Posterior cingulate gyrus (tissue), 11 donors: ENCODE data around the gene MLPH.

Experiments used
- DNase-seq, 10 donors: peaks; one replicate each; pipeline versions ENCODE4 v3.0.0 to v3.0.0-alpha.2; 2020 to 2021; ENCODE audit warnings: mixed read lengths in 3 of 10
- intact Hi-C: fragments of 100-400 bp; cut with DNase I; formaldehyde crosslinking; loops from one replicate; pipeline ENCODE4 v1.15.1; 2023

MLPH gene

GRCh38 chr2:237534380-237534779, 47.3 kb downstream of the MLPH start:
- DNase-seq: peak in 1 of 10 donors; percentile 43
- intact Hi-C loops: no loop called here

- intact Hi-C loops: no loop called here
- DNase-seq: no peak
Observed at GRCh38 chr2:237535385-237536082, 48.5 kb downstream of the MLPH start.

- peak in 1 of 10 donors; percentile 47 for DNase-seq
- intact Hi-C loops: no loop called here
Observed at GRCh38 chr2:237536083-237536415, 49.0 kb downstream of the MLPH start.

GRCh38 chr2:237536617-237537016, 49.6 kb downstream of the MLPH start:
- peak in 1 of 10 donors; percentile 59 for DNase-seq
- intact Hi-C loops: no loop called here

GRCh38 chr2:237538001-237538720, 51.1 kb downstream of the MLPH start:
- intact Hi-C loops: no loop called here
- peak in 1 of 10 donors; percentile 68 for DNase-seq

- DNase-seq: peak in 1 of 10 donors; percentile 50
- intact Hi-C loops: no loop called here
Observed at GRCh38 chr2:237538901-237539300, 51.9 kb downstream of the MLPH start.

- DNase-seq: peak in 1 of 10 donors; percentile 50
Observed at GRCh38 chr2:237539681-237540080, 52.6 kb downstream of the MLPH start.

GRCh38 chr2:237540223-237540775, 53.2 kb downstream of the MLPH start:
- intact Hi-C loops: no loop called here

More at GRCh38 chr2:237539681-237540080, 52.6 kb downstream of the MLPH start:
- intact Hi-C loops: no loop called here

GRCh38 chr2:237540823-237541222, 53.8 kb downstream of the MLPH start:
- intact Hi-C loops: no loop called here
- no peak for DNase-seq

More at GRCh38 chr2:237540223-237540775, 53.2 kb downstream of the MLPH start:
- peak in 1 of 10 donors; percentile 83 for DNase-seq

- intact Hi-C loops: no loop called here
- DNase-seq: no peak
Observed at GRCh38 chr2:237541243-237541642, 54.2 kb downstream of the MLPH start.

- intact Hi-C loops: no loop called here
- DNase-seq: no peak
Observed at GRCh38 chr2:237542001-237542704, 55.1 kb downstream of the MLPH start.

GRCh38 chr2:237546040-237546875, 59.2 kb downstream of the MLPH start:
- intact Hi-C loops: no loop called here
- peak in 1 of 10 donors; percentile 26 for DNase-seq

GRCh38 chr2:237546876-237547395, 59.9 kb downstream of the MLPH start:
- intact Hi-C loops: no loop called here

GRCh38 chr2:237547841-237548416, 60.9 kb downstream of the MLPH start:
- intact Hi-C loops: no loop called here
- DNase-seq: peak in 1 of 10 donors; percentile 59

More at GRCh38 chr2:237546876-237547395, 59.9 kb downstream of the MLPH start:
- peak in 1 of 10 donors; percentile 61 for DNase-seq

- peak in 1 of 10 donors; percentile 68 for DNase-seq
- intact Hi-C loops: no loop called here
Observed at GRCh38 chr2:237549216-237549615, 62.2 kb downstream of the MLPH start.

- intact Hi-C loops: no loop called here
- peak in 1 of 10 donors; percentile 67 for DNase-seq
Observed at GRCh38 chr2:237549643-237550415, 62.8 kb downstream of the MLPH start.

- DNase-seq: peak in 1 of 10 donors; percentile 77
Observed at GRCh38 chr2:237551071-237551574, 64.1 kb downstream of the MLPH start.

GRCh38 chr2:237552908-237553307, 65.9 kb downstream of the MLPH start:
- intact Hi-C loops: no loop called here
- DNase-seq: peak in 1 of 10 donors; percentile 1

More at GRCh38 chr2:237551071-237551574, 64.1 kb downstream of the MLPH start:
- intact Hi-C loops: no loop called here
